ENCODE results near the gene PPP6R1. TPM values are rescaled to one million over a fixed set of nuclear protein-coding genes. Genes with fewer than 3 reads are reported as not detected.

The PPP6R1 gene
- total RNA-seq, 4 donors from 2014 or later: 29.4 to 47.9 (median 37.5) TPM

DNA sequence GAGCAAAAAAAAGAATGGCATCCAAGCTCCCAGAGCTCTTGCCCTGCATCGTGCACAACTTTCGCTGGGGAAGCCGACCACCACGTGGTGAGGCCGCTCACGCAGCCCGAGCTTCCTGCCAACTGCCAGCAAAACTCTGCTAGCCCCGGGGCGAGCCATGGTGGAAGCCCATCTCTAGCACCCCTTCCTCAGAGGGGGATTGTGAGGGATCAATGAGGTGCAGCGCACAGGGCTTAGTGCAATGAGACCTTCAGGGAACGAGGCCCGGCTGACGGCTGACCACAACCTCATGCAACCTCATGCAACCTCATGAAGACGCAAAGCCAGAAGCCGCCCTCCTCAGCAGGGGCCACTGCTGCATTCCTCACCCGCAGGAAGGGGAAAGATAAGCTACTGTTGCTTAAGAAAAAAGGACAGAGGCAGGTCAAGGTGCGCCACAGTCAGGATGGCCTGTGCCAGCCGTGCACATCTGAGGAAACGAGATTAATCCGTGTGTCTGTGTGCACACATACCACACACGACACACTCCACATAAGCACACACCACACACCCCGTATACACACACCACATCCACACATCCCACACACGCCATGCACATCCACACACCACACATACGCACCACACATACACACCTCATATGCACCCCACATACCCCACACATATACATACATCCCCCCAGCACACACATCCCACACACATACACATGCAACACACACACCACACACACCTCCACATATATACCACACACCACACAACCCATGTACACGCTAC lies 11.5 kb upstream of the PPP6R1 start:
- no peak overlapping the region for H3K4me3 ChIP-seq (ENCODE audit: low read depth, poor library complexity, severe bottlenecking)
- no peak for DNase-seq (ENCODE audit: low spot score in 2 of 2)
- WGBS, 2 donors: 93 to 94% methylated on average over 25 of the region's 25 CpGs
- intact Hi-C loops (cut with DNase I; ENCODE audit: low total_unique reads): no loop called here
- TF ChIP-seq, protein P1, sequence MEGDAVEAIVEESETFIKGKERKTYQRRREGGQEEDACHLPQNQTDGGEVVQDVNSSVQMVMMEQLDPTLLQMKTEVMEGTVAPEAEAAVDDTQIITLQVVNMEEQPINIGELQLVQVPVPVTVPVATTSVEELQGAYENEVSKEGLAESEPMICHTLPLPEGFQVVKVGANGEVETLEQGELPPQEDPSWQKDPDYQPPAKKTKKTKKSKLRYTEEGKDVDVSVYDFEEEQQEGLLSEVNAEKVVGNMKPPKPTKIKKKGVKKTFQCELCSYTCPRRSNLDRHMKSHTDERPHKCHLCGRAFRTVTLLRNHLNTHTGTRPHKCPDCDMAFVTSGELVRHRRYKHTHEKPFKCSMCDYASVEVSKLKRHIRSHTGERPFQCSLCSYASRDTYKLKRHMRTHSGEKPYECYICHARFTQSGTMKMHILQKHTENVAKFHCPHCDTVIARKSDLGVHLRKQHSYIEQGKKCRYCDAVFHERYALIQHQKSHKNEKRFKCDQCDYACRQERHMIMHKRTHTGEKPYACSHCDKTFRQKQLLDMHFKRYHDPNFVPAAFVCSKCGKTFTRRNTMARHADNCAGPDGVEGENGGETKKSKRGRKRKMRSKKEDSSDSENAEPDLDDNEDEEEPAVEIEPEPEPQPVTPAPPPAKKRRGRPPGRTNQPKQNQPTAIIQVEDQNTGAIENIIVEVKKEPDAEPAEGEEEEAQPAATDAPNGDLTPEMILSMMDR (IDR thresholded peaks at IDR 0.05): no peak
- no peak for TF ChIP-seq POLR2A (IDR thresholded peaks at IDR 0.05)

DNA sequence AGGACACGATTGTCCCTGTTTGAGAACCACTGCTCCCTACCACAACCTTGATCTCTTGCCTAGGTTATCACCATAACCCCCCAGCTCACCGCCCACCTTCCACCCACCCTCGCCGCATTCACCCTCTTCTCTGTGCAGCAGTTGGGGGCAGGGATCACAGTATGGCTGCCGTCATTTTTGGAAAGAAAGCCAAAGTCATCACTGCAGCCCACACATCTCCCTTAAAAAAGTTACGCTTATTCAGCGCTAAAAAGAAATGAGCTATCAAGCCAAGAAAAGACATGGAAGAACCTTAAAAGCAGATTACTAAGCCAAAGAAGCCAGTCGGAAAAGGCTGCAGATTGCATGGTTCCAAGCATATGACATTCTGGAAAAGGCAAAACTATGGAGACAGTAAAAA lies 10.5 kb upstream of the PPP6R1 start:
- WGBS, 2 donors: 89 to 93% methylated on average over 8 of the region's 8 CpGs
- intact Hi-C loops (cut with DNase I; ENCODE audit: low total_unique reads): no loop called here

DNA sequence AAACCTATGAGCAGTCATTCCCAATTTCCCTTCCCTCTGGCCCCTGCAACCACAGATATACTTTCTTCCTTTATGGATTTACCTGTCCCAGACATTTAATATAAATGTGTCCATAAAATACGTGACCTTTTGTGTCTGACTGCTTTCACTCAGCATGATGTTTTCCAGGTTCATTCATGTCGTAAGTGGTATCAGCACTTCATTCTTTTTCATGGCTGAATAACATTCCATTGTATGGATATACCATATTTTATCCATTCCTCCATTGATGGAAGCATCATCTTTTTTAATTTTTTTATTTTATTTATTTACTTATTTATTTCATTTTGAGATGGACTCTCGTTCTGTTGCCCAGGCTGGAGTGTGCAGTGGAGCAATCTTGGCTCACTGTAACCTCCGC lies 8.0 kb upstream of the PPP6R1 start:
- DNase-seq (ENCODE audit: low spot score in 2 of 2): no peak
- intact Hi-C loops (cut with DNase I; ENCODE audit: low total_unique reads): no loop called here
- H3K4me3 ChIP-seq (ENCODE audit: low read depth, poor library complexity, severe bottlenecking): no peak overlapping the region
- WGBS, 2 donors: 96 to 99% methylated on average over 4 of the region's 4 CpGs
- TF ChIP-seq, protein P1 (IDR thresholded peaks at IDR 0.05): no peak
- no peak for TF ChIP-seq POLR2A (IDR thresholded peaks at IDR 0.05)

More for the DNA sequence above, 10.5 kb upstream of the PPP6R1 start:
- H3K4me3 ChIP-seq (ENCODE audit: low read depth, poor library complexity, severe bottlenecking): no peak overlapping the region
- TF ChIP-seq, protein P1 (IDR thresholded peaks at IDR 0.05): no peak
- no peak for TF ChIP-seq POLR2A (IDR thresholded peaks at IDR 0.05)
- DNase-seq (ENCODE audit: low spot score in 2 of 2): no peak

DNA sequence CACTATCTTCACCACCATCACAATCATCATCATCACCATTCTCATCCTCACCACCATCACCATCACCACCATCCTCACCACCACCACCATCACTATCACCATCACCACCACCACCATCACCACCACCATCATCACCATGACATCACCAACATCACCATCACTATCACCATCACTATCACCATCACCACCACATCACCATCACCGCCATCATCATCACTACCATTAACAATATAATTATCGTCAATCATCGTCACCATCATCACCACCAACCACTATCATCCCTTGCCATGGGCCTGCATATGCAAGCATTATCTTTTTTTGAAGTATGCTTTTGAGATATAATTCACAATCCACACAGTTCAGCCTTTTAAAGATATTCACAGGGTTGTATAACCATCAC lies 7.6 kb upstream of the PPP6R1 start:
- no peak overlapping the region for H3K4me3 ChIP-seq (ENCODE audit: low read depth, poor library complexity, severe bottlenecking)
- WGBS, 2 donors: 96 to 100% methylated on average over 3 of the region's 3 CpGs
- intact Hi-C loops (cut with DNase I; ENCODE audit: low total_unique reads): no loop called here
- DNase-seq (ENCODE audit: low spot score in 2 of 2): no peak
- TF ChIP-seq, protein P1 (IDR thresholded peaks at IDR 0.05): no peak
- no peak for TF ChIP-seq POLR2A (IDR thresholded peaks at IDR 0.05)

DNA sequence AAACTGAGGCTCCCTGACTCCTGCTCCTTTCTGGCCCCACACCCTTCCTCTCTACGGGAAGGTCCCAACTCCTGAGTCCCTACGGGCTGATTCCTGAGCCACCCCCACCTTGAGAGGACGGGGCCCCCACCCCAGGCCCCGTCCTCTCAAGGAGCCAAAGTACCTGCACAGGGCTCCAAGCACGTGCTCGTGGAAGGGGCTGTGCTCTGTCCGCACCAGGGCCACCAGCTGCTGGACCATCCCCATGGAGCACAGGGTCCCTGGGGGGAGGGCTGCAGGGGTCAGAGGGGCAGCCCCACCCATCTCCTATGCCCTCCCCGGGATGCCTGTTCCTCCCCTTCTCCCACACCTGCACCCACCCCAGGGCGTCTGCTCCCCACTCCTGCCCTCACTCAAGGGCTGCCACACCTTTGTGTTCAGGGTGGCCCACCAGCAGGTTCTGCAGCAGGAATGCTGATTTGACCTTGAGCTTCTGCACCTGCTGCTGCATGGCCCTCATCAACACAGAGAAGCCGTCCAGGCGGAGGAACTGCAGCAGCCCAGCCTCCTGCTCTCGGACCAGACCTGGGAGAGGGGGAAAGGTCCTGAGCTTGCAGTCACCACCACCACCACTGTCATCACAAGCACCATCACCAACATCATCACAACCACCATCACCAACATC lies 7.0 kb upstream of the PPP6R1 start:
- WGBS, 2 donors: 95 to 97% methylated on average over 11 to 12 of the region's 12 CpGs
- no peak overlapping the region for H3K4me3 ChIP-seq (ENCODE audit: low read depth, poor library complexity, severe bottlenecking)
- no peak for DNase-seq (ENCODE audit: low spot score in 2 of 2)
- TF ChIP-seq, protein P1 (IDR thresholded peaks at IDR 0.05): no peak
- no peak for TF ChIP-seq POLR2A (IDR thresholded peaks at IDR 0.05)
- intact Hi-C loops (cut with DNase I; ENCODE audit: low total_unique reads): no loop called here

Data from lower leg skin (tissue), 4 donors.